H1 (cell line): Measurements from ENCODE around the gene BCAR3.

ENCODE experiments used
- EP300 ChIP-seq, 2 experiments: IDR thresholded peaks; 1 replicate in 1 of 2; 2 replicates in 1 of 2; pipeline ENCODE4 v1.6.1; 2011 to 2012; ENCODE audit warnings: low read depth in 2 of 2, low read length in 2 of 2, mild to moderate bottlenecking in 2 of 2, borderline replicate concordance in 1 of 2, inconsistent platforms in 1 of 2, moderate library complexity in 1 of 2
- EZH2 ChIP-seq: fragments of 200-600 bp; sonication (generic); IDR thresholded peaks from 2 replicates; pipeline ENCODE4 v1.7.1; 2012; ENCODE audit warnings: low read depth, mild to moderate bottlenecking, moderate library complexity, low read length, inconsistent platforms; ENCODE audit not compliant: severe bottlenecking
- GABPA ChIP-seq: IDR thresholded peaks from 2 replicates; pipeline ENCODE4 v1.6.1; 2011; ENCODE audit warnings: mild to moderate bottlenecking, low read length, moderate library complexity, borderline replicate concordance; ENCODE audit not compliant: insufficient read depth
- KDM1A ChIP-seq: fragments of 200-600, 300-600 bp; sonication (generic); IDR thresholded peaks from 2 replicates; pipeline ENCODE4 v1.7.1; 2016; ENCODE audit warnings: mild to moderate bottlenecking, low read length, borderline replicate concordance
- POLR2A ChIP-seq, 2 experiments: IDR thresholded peaks; 1 replicate in 1 of 2; 2 replicates in 1 of 2; pipeline ENCODE4 v1.6.1; 2011; ENCODE audit warnings: low read depth in 2 of 2, low read length in 2 of 2, mild to moderate bottlenecking in 2 of 2; ENCODE audit errors: control extremely low read depth in 1 of 2
- POLR2AphosphoS5 ChIP-seq: IDR thresholded peaks from 2 replicates; pipeline ENCODE4 v1.6.1; 2011; ENCODE audit warnings: low read depth, low read length
- RFX5 ChIP-seq: IDR thresholded peaks from 2 replicates; pipeline ENCODE4 v1.6.1; 2011; ENCODE audit warnings: low read depth, low read length, improper control_type of control experiment, borderline replicate concordance
- SAP30 ChIP-seq: fragments of 300-600 bp; sonication (generic); IDR thresholded peaks from 2 replicates; pipeline ENCODE4 v1.7.1; 2012; ENCODE audit warnings: low read length, moderate library complexity, mild to moderate bottlenecking, inconsistent platforms; ENCODE audit not compliant: insufficient read depth, insufficient replicate concordance
- SP1 ChIP-seq: IDR thresholded peaks from 2 replicates; pipeline ENCODE4 v1.6.1; 2011; ENCODE audit warnings: low read depth, low read length
- TAF1 ChIP-seq: IDR thresholded peaks from 2 replicates; pipeline ENCODE4 v1.6.1; 2011; ENCODE audit warnings: mild to moderate bottlenecking, low read depth, low read length
- TCF12 ChIP-seq: IDR thresholded peaks from 2 replicates; pipeline ENCODE4 v1.6.1; 2011; ENCODE audit warnings: low read depth, mild to moderate bottlenecking, low read length
- TF ChIP-seq, protein P1 (sequence below), 3 experiments: IDR thresholded peaks; 1 replicate in 2 of 3; 2 replicates in 1 of 3; pipeline versions ENCODE4 v1.5.1 to v1.6.1; 2011; ENCODE audit warnings: low read length in 3 of 3, mild to moderate bottlenecking in 3 of 3, inconsistent platforms in 2 of 3, low read depth in 1 of 3, moderate library complexity in 1 of 3; ENCODE audit not compliant: insufficient read depth in 1 of 3; ENCODE audit errors: control extremely low read depth in 1 of 3
- TF ChIP-seq, protein P2 (sequence below): fragments of 300-600 bp; sonication (generic); IDR thresholded peaks from 2 replicates; pipeline ENCODE4 v1.7.1; 2012; ENCODE audit warnings: low read length, moderate library complexity, mild to moderate bottlenecking, inconsistent platforms; ENCODE audit not compliant: insufficient replicate concordance

DNA sequence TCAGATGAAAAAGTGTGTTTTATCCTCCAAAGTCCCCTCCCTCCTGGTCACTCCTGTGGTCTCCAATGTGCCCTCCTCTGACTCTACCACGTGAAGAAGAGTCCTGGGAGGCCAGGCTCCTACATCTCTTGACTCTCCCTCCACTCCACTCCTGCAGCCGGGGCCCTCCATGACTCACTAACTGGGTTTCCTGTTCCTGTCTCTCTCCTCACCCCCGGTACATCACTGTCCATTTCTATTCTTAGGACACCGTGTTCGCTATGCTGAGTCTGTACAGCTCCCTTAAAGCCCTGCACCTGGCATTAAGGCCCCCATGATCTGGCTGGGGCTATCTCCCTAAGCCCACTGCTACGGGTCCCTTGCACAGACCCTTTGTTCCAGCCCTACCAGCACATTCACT lies 93.4 kb downstream of the BCAR3 start:
- no peak for TF ChIP-seq EP300 (IDR thresholded peaks at IDR 0.05; ENCODE audit: borderline replicate concordance in 1 of 2, low read depth in 2 of 2, low read length in 2 of 2)
- no peak for TF ChIP-seq POLR2A (IDR thresholded peaks at IDR 0.05; ENCODE audit: control extremely low read depth in 1 of 2, low read depth in 2 of 2, low read length in 2 of 2)
- TF ChIP-seq SAP30 = no peak
- no peak for TF ChIP-seq KDM1A
- TF ChIP-seq, protein P1, sequence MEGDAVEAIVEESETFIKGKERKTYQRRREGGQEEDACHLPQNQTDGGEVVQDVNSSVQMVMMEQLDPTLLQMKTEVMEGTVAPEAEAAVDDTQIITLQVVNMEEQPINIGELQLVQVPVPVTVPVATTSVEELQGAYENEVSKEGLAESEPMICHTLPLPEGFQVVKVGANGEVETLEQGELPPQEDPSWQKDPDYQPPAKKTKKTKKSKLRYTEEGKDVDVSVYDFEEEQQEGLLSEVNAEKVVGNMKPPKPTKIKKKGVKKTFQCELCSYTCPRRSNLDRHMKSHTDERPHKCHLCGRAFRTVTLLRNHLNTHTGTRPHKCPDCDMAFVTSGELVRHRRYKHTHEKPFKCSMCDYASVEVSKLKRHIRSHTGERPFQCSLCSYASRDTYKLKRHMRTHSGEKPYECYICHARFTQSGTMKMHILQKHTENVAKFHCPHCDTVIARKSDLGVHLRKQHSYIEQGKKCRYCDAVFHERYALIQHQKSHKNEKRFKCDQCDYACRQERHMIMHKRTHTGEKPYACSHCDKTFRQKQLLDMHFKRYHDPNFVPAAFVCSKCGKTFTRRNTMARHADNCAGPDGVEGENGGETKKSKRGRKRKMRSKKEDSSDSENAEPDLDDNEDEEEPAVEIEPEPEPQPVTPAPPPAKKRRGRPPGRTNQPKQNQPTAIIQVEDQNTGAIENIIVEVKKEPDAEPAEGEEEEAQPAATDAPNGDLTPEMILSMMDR (IDR thresholded peaks at IDR 0.05; ENCODE audit: control extremely low read depth in 1 of 3, insufficient read depth in 1 of 3, low read depth in 1 of 3, low read length in 3 of 3) = no peak
- no peak for TF ChIP-seq TCF12
- no peak for TF ChIP-seq SP1
- no peak for TF ChIP-seq EZH2
- no peak for TF ChIP-seq TAF1
- TF ChIP-seq, protein P2, sequence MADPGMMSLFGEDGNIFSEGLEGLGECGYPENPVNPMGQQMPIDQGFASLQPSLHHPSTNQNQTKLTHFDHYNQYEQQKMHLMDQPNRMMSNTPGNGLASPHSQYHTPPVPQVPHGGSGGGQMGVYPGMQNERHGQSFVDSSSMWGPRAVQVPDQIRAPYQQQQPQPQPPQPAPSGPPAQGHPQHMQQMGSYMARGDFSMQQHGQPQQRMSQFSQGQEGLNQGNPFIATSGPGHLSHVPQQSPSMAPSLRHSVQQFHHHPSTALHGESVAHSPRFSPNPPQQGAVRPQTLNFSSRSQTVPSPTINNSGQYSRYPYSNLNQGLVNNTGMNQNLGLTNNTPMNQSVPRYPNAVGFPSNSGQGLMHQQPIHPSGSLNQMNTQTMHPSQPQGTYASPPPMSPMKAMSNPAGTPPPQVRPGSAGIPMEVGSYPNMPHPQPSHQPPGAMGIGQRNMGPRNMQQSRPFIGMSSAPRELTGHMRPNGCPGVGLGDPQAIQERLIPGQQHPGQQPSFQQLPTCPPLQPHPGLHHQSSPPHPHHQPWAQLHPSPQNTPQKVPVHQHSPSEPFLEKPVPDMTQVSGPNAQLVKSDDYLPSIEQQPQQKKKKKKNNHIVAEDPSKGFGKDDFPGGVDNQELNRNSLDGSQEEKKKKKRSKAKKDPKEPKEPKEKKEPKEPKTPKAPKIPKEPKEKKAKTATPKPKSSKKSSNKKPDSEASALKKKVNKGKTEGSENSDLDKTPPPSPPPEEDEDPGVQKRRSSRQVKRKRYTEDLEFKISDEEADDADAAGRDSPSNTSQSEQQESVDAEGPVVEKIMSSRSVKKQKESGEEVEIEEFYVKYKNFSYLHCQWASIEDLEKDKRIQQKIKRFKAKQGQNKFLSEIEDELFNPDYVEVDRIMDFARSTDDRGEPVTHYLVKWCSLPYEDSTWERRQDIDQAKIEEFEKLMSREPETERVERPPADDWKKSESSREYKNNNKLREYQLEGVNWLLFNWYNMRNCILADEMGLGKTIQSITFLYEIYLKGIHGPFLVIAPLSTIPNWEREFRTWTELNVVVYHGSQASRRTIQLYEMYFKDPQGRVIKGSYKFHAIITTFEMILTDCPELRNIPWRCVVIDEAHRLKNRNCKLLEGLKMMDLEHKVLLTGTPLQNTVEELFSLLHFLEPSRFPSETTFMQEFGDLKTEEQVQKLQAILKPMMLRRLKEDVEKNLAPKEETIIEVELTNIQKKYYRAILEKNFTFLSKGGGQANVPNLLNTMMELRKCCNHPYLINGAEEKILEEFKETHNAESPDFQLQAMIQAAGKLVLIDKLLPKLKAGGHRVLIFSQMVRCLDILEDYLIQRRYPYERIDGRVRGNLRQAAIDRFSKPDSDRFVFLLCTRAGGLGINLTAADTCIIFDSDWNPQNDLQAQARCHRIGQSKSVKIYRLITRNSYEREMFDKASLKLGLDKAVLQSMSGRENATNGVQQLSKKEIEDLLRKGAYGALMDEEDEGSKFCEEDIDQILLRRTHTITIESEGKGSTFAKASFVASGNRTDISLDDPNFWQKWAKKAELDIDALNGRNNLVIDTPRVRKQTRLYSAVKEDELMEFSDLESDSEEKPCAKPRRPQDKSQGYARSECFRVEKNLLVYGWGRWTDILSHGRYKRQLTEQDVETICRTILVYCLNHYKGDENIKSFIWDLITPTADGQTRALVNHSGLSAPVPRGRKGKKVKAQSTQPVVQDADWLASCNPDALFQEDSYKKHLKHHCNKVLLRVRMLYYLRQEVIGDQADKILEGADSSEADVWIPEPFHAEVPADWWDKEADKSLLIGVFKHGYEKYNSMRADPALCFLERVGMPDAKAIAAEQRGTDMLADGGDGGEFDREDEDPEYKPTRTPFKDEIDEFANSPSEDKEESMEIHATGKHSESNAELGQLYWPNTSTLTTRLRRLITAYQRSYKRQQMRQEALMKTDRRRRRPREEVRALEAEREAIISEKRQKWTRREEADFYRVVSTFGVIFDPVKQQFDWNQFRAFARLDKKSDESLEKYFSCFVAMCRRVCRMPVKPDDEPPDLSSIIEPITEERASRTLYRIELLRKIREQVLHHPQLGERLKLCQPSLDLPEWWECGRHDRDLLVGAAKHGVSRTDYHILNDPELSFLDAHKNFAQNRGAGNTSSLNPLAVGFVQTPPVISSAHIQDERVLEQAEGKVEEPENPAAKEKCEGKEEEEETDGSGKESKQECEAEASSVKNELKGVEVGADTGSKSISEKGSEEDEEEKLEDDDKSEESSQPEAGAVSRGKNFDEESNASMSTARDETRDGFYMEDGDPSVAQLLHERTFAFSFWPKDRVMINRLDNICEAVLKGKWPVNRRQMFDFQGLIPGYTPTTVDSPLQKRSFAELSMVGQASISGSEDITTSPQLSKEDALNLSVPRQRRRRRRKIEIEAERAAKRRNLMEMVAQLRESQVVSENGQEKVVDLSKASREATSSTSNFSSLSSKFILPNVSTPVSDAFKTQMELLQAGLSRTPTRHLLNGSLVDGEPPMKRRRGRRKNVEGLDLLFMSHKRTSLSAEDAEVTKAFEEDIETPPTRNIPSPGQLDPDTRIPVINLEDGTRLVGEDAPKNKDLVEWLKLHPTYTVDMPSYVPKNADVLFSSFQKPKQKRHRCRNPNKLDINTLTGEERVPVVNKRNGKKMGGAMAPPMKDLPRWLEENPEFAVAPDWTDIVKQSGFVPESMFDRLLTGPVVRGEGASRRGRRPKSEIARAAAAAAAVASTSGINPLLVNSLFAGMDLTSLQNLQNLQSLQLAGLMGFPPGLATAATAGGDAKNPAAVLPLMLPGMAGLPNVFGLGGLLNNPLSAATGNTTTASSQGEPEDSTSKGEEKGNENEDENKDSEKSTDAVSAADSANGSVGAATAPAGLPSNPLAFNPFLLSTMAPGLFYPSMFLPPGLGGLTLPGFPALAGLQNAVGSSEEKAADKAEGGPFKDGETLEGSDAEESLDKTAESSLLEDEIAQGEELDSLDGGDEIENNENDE = no peak
- no peak for TF ChIP-seq POLR2AphosphoS5
- no peak for TF ChIP-seq RFX5
- TF ChIP-seq GABPA = no peak
